TTC549 (cell line): ENCODE results near the gene RNF157.
A peak's percentile ranks its signal among the peaks of the same experiment; 100 is the strongest.
"Not testable (repeated sequence)": the region's sequence is repeated elsewhere in the genome, so short reads cannot be mapped to it uniquely, and the experiment has no call there.

Source experiments
- FAIRE-seq: peaks from 2 replicates; lab custom pipeline; 2012; peaks lifted over from hg19 to GRCh38; lab: Jason Lieb, UNC

RNF157 gene

DNA sequence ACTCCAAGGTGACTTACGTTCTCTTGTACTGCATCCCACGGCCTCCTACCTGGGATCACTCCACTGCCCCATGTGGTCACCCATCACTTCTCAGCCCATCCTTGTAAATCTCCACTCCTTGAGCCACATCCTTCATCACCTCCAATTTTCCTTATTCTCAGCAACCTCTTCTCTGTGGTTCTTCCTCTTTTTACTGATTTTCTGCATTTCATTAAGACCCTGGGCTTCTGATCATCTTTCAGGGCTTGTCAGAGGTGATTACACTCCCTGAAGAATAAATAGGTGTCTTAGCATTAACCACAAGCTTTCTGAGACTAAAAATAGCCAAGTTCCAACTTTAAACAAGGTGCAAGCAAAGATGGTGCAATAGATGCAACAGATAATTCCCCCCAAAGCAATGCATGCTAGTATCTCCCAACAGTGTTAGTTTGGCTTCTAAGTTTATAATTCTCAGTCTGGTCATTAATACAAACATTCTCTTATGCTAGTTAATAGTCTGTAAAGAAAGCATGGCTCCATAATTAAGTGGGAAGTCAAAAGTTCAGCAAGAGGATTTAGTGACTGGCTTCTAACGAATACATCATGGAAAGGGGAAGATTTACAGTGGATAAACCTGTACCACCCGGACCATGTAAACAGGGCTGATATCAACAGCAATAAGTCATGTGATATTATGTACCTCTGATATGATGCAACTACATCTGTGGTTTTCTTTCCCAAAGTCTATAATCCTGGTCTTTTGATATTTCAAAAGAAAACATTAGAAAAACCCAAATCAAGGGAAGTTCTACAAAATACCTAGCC is 51.9 kb downstream of the RNF157 start:
- FAIRE-seq = no peak

DNA sequence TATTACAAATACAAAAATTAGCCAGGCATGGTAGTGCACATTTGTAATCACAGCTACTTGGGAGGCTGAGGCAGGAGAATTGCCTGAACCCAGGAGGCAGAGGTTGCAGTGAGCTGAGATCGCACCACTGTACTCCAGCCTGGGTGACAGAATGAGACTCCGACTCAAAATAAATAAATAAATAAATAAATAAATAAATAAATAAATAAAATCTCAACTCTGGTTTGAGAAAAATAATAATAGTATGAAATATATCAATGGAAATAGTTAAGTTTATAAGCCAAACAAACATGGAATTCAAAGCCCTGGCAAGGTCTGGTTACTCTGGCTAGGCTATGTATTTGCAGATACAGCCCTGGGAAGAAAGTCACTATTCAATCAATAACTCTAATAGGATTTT is 53.5 kb downstream of the RNF157 start:
- not testable (repeated sequence) for FAIRE-seq

DNA sequence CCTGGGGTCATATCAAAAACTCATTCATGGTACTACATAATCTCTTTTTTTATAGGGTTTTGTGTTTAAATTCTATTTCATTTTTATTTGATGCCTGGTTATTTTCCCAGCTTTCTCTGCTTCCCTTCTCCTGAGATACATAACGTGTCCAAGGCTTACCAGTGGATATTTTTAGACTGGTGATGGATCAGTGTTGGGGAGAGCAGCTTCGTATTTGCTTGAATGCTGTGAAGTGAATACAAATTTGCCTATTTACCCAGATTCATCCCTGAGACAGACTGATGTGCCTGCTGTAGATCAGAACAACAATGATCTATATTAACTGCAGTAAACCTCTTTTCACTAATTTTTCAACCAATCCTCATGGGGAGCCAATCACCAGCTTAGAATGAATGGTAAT is 56.0 kb downstream of the RNF157 start:
- FAIRE-seq = no peak

DNA sequence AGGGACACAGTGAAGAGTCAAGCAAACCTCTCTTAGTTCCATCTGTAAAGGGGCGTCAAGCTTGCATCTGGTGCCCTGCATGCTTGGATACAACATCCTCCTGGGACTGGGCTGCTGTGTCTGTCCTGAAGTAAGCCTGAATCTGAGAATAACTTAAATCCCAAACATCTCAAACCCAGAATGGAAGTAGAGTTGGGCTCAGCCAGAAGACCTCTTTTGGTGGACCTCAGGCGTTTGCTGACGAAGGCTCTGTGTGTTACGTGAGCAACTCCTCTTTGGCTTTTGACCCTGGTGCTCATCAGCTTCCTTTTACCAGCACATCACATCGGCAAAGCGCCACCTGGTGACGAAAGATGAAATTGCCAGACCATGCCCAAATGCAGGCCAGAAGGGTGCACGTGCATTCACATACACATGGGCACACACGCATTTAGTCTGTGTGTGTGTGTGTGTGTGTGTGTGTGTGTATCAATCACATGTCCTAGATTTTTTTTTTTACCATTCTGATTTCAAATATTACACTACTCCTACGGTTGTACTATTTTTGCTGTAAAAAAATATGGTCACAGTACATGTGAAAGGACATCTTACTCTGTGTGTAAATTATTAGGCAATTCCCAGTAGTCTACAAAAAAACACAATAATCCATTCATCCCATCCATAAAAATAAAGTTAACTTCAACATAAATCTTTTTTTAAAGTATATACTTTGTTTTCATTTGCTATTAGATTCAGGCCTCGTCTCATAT is 58.1 kb downstream of the RNF157 start:
- peak; percentile 13 for FAIRE-seq

DNA sequence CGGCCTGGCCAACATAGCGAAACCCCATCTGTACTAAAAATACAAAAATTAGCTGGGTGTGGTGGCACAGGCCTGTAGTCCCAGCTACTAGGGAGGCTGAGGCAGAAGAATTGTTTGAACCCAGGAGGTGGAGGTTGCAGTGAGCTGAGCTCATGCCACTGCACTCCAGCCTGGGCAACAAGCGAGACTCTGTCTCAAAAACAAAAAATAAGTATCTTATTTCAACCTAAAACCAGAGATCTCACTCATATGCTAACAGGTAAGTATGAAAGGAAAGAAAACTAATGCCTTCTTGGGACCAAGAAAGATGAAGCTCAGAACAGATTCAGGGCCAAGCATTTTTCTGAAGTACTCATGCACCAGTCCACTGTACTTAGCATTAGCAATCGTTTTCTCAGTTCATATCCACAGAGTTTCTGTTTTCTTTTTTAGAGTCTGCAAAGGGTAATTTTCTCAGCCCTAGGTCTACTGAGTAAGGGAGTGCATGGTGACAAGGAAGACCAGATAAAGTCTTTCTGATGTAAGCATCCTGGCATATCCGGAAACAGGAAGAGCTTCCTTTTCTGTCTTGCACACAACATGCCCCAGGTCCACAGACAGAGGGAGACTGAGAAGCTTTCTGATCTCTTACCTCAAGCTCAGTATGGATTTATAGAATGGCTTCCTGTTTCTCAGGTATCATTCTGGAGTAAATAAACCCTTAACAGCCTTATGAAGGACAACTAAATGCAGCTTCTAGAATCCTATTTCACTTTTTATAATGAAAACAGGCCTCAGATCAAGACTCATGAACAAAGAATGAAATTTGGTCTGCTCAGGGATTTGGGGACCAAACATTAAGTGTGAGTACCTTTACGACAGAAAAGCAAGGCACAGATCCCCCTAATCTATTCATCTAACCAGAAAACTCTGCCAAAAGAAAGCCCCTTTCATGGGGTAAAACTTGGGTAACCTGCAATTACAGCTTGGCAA is 60.5 kb downstream of the RNF157 start:
- FAIRE-seq = no peak

DNA sequence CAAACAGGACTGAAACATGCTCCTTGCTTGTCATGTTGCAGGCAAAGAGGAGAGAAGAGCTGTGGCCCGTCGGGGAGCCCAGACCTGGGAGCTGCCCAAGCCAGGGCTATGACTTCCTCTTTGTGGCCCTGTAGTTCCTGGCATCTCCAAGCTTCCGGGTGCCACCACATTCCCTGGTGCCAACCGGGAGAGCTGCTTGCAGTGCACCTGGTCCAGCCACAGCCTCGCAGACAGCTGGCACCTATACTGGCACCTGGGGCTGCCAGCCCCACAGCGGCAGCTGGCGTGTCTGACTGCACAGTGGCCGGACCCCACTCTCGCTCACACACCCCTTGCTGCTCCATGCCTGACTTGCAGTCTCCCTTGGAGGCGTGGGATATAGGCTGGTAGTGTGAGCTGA is 62.2 kb downstream of the RNF157 start:
- no peak for FAIRE-seq

DNA sequence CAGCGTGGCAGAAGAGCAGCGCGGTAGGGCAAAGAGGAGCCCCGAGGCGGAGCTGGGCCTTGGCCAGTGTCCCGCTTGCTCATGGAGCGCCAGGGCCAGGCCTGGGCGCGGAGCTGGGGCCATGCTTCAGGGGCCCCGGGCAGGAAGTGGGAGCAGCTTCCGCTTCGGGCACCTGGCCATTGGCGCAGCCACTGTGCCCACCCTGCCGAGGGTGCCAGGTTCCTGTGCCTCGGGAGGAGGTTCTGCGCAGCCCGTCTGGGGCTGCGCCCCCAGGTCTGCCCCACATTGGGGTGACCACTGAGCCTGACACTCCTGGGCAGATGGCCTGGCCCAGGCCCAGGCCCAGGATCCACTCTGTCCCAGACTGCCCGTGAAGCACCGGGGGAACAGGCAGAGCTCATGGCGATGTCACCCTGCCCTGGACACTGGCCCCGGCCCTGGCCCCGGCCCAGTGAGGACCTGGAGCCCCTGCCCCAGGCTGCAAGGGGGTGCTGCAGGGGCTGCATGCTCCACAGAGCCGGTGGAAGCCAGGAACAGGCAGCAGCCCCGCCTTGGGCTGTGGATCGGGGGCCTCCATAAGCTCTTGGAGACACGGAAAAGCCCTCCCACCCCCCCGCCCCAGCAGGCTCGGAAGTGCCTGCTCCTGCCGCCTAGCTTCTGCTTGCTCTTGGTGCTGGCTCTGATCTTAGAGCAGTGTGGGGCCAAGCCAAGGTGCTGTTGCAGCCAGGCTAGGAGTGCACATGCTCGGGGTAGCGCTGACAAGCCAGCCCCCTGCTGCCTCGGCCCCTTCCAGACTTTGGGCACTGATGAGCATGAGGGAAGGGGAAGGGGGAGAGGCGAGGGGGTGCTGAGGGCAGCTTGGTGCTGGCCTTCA is 63.4 kb downstream of the RNF157 start:
- no peak for FAIRE-seq

DNA sequence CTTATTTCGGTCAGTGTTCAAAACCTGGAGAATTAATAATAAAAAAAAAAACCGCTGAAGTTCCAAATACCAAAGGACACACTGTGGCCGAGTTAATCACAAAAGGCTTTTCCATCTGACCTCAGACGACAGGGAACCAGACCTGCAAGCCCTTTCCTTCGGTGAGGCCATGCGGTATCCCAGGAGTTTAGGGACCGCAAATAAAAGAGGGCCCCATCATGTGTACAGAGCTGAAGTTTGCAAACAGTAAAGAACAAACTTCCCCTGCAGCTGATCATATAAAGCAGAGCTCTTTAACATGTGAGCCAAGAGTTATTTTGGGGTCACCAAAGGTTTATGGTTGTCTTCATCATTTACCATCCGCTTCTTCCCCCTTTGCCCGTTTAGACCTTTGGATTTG is 66.3 kb downstream of the RNF157 start:
- no peak for FAIRE-seq

DNA sequence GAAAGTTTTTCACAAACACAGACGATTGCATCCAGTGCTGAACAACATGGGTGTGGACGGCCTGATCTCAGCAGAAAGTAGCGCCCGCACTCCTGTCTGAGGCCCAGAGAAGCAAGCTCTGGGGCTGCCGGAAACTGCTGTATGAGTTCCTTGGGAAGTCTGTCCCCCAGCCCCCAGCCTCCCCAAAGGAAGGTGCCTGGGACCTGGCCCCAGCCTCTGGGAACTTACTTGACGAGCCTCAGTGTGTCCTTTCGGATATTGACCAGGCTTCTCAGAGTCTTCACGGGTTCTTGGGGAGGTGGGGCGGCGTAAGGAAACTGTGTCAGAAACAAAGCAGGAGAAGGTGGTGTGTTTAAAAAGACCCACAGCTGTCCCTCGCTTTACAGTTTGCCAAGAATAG is 66.8 kb downstream of the RNF157 start:
- no peak for FAIRE-seq

DNA sequence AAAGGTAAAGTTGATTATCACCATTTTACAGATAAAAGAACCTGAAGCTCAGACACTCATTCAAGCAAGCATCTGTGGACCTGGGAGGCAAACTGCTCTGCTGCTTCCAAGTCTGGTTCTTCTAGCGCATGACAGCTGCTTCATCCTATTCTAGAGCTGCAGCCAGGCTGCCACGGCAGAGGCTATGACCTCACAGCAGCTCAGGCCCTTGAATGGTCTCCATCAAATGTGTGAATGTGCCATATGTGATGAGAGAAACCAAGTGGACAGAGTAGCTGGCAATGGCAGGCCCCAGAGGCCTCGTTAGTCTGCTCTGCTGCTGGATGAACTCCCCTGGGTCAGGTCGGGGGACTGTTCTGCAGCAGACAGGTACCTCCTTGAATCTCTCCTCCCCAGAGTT is 68.6 kb downstream of the RNF157 start:
- no peak for FAIRE-seq

DNA sequence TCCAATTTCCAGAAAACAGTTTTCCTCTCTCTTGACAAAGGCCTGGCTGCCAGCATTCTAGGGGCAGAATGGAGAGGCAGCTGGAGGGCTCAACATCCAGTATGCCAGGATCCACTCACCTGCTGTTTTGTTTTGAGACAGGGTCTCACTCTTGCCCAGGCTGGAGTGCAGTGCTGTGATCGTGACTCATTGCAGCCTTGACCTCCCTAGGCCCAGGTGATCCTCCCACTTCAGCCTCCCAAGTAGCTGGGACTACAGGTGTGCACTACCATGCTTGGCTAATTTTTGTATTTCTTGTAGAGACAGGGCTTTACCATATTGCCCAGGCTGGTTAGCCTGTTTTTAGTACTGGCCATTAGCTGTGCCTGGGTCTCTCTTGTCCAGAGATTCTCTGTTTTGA is 70.2 kb downstream of the RNF157 start:
- FAIRE-seq = no peak

DNA sequence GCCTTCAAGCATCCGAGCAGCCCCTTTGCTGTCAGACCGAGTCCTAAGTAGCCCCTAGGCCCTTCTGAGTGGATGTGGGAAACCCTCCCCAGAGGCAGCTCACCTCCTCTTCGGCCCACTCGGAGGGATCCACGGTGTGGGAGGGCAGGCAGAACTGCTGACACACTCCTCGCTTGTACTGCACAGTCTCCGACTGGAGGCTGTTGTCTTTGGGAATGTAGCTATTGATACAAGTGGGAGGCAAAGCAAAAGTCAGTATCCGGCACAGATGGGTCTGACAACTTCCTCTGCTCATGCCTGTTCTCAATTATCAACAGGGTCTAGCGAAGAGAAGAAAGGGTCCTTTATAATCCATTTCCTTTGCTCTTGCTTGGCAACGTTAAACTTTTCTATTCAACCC is 73.4 kb downstream of the RNF157 start:
- FAIRE-seq = no peak

DNA sequence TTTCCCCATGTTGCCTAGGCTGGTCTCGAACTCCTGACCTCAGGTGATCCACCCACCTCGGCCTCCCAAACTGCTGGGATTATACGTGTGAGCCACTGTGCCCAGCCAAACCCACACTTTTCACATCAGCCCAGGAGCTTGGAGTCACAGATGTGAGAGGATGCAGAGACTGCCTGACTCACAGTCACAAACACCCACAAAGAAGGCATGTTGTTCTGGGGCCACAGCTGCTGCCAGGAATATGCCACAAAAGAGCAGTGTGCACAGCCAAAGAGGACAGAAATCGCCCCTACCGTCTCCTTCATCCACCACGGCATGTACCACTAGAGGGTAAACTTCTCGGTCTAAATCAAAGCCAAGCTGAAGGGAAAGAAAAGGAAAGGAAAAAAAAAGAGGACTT is 74.1 kb downstream of the RNF157 start:
- FAIRE-seq = no peak

DNA sequence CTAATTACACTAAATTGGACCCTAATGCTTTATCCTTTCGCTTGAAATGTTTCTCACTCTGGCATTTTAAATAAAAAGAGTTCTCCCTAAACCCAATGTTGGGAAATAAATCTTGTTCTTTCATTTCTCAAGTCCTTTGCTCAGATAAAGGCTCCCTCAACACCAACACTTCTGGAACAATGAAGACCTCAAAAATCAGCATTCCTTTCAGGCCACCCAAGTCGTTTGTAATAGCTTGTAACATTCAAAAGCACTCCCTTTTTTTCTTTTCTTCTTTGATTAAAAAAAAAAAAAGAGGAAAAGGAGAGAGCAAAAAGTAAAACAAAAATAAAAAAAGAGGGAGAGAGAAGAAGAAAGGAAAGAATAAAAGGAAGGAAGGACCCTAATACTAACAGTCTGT is 76.0 kb downstream of the RNF157 start:
- FAIRE-seq = no peak

DNA sequence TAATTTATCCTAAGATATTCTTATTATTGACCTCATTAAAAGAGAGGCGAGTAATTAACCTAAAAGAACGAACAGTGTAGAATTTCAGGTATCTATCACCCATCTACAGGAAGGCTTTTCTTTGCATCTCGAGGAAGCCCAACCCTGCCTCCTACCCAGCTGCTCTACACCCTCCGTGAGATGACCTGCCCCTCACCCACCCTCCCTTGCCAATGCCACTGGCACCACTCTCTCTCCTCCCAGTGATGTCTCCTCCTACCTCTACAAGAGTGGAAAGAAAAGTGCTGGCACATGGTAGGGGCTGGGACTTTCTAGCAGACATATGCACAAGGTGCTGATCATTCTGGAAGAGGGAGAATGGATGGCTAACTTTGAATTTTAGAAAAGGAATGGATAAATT is 76.4 kb downstream of the RNF157 start:
- no peak for FAIRE-seq

DNA sequence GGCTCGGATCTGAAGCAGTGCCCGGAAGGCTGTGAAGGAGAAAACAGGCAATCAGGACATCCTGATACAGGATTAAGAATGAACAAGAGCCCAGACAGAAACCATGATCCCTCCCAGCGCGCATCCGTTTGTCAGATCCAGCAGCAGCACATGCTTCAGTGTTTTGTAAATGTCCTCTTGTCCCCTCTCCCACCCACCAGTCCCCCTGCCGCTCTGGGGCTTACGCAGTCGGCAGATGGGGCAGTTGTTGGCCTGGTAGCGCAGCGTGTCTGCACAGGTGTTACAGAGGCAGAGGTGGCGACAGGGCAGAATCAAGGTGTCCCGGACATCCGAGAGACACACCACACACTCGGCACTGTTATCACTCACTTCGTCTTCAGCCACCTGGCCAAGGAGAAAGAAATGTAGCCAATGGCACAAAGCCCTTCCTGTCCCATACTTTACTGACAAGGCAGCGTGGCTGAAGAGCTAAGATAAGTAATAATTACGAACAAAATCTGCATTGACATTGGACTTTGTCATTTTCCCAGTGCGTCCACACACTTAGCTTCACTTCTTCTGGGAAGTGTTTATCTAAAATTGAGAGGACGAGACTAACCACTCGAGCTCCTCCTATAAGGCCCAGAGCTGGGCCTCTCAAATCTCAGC is 78.5 kb downstream of the RNF157 start:
- no peak for FAIRE-seq

DNA sequence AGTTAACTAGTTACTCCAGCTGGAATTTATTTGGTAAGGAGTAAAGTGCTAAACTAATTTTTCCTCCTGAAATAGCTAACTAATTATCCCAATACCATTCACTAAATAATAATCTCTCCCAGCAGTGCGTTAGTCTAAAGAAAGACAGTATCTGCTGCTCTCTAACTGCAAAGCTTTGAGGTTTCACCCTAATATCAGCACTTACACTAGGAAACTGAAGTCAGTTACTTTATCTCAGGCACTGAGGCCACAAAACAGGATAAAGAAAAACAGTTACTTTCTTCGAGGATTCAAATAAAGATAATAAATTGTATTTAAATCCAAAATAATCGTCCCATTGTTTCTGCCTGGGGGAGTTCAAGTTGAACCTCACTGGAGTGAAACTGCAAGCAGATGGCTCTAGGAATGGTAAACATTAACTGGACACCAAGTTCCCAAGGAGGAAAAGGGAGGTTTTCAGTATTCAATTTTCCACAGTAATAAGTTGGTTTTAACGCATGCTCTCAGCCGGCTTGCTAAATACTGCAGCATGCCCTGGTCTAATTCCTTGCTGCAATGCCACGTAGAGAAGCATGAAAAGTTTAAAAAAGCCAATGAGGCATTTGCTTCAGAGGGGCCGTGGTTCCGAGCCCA is 79.3 kb downstream of the RNF157 start:
- no peak for FAIRE-seq

DNA sequence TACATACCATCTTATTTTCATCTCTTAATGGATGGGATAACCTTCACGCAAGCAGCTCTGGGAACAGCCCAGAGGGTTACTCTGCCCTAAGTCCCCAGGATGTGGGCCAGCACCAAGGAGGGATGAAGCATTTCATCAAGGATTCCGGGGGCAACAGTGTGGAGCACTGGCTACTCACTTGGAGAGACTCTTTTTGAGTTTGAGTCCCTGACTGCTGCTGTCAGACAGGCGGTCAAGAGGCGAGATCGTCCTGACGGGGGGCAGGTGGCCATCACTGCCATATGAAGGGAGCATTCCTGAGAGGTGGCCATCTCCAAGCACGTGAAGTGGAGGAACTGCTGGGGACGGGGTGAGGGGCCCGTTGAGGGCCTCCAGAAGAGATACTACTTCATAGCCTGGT is 81.1 kb downstream of the RNF157 start:
- no peak for FAIRE-seq

DNA sequence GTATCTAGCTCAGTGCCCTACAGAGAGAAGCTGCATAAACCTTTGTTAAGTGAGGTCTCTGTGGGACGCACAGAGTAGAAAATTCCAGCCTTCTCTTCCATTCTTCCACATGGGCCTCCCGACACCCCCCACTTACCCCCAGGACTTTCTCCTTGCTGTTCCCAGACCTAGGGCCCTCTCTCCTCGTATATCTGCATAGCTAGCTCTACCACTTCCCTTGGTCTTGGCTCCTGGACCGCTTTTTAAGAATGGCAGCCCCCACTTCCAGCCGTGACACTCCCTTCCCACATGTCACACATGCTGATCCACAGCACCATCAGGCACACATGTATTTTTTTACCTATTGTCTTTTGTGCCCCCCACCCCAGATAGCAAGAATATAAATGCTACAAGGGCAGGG is 82.5 kb downstream of the RNF157 start:
- no peak for FAIRE-seq

DNA sequence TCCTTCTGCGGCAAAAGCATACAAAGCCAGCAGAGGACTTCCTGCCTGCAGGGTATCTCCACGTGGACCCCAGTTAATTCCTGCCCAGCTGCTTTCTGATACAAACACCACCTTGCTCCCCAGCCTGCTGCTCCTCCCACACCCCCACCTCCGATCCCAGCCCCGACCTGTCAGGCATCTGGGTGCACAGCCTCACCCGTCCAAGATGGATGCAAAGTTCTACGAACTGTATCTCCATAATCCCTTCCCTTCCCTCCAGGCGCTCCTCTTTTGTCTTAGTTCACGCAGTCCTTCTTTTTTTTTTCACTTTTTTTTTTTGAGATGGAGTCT is 83.7 kb downstream of the RNF157 start:
- no peak for FAIRE-seq
